MV-4-11 (cell line): ENCODE data around the gene KIF19.

Experiments
- DNase-seq: peaks from one replicate; lab custom pipeline; 2025; lab: John Stamatoyannopoulos, UW

KIF19 gene

DNA sequence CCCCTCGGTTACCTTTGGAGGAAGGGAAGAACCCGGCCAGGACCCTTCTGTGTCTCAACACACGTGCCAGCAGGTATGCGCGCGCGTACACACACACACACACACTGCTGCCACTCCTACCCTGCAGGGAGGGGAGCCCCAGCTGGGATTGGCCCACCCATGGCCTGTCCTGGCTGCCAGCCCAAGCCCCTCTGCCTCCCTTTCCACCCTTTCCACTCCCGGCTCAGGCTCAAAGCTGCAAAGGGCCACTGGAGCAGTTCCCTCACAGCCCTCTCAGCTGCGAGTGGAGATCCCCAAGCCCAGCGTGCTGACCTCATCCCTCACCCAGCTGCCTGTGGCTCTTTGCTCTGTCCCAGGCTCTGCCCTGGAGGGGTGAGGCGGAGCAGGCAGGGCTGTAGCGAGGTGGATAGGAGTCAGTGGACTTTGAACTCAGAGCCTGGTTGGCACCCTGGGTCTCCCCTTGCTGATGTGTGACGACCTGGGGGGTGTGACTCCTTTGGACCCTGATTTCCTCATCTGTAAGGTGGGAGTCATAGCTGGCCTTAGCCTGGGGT, 14.5 kb downstream of the KIF19 start:
- no peak for DNase-seq

GRCh38 chr17:74342224-74342623, 16.2 kb downstream of the KIF19 start:
- DNase-seq = no peak

DNA sequence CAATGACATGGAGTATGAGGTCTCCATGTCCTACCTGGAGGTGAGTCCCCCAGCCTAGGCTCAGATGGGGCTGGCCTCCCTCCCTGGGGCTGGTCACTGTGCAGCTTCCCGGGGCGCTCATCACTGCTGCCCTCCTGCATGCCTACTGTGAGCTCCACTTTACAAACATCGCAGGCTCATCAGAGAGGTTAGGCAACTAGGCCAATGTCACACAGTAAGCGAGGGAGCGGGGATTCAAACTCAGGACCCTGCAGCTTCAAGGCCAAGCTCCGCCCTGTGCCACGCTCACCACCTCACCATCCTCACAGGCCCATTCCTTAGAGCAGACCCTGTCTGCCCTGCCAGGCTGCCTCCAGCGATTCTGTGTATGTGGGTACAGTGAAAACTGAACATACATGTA, 17.1 kb downstream of the KIF19 start:
- no peak for DNase-seq

DNA sequence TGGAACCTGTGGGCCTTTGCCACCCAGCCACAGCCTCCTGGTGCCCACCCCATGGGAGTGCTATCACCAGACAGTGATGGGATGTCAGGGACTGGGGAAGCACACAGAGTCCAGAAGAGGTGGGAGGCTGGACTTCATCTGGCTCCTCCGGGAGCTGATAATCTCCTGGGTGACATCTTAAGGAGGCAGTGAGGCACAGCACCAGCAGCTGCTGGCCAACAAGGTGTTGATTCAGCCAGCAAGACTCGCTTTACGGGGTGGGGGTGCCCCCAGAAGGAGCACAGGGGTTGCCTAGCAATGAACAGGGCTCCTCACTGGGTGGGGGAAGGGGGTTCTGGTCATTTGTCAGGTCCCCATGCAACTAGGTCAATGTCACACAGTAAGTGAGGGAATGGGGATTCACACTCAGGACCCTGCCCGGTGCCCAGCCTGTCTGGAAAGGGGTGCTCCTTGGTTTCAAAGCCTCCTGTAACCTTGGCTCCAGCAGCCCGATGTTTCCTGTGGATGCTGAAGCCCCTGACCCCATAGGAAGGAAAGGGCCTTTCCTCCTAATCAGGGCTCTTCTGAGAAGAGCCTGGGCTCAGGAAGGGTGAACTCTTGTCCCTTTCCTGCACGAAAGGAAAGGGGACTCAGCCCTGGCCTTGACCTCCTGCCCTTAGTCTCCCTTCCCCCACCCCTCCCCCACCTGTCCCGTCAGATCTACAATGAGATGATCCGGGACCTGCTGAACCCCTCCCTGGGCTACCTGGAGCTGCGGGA, 17.7 kb downstream of the KIF19 start:
- no peak for DNase-seq

DNA sequence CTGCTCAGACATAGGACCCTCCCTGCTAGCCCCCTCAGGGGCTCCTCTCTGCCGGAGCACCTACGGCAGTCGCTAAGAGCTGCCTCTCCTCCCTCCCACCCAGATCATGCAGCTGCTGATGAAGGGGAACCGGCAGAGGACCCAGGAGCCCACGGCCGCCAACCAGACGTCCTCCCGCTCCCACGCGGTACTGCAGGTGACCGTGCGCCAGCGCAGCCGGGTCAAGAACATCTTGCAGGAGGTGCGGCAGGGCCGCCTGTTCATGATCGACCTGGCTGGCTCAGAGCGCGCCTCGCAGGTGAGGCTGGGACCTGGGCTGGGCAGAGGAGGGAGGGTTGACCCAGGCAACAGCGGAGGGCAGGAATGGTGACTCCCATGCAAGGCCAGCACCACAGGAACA, 18.6 kb downstream of the KIF19 start:
- no peak for DNase-seq

DNA sequence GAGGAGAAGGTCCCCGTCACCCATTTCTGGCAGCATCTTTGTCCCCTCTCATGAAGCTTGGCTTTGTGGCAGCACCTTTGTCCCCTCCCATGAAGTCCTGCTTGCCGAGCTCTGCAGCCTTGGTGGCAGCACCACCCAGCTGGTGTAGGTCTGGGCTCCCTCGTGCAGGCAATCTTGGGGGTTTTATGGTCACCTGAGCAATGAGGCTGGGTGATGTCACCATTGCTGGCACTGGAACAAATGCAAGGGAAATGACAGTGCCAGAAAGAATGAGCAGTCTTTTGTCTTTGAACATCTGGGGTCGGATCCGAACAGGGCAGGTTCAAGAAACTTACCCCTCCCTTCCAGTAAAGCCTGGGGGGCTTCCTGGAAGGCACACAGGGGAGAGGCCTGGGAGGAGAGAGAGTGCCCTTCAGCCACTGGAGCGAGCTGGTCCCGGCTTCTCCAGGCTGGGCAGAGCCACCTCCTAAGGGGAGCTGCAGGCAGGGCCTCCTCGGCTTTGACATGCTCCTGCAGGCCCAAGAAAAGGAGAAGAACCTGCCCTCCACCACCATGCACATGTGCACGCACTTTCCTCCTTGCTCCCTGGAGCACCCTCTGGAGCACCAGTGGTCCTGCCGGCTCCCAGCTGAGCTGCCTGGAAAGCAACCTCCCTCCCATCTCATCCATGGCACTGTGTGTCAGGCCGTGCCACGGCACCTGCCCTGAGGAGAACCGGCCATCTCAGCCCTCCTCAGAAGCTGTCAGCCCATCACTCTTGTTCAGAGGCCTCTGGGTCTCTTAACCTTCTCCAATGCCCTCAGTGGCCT, 19.6 kb downstream of the KIF19 start:
- DNase-seq = no peak

DNA sequence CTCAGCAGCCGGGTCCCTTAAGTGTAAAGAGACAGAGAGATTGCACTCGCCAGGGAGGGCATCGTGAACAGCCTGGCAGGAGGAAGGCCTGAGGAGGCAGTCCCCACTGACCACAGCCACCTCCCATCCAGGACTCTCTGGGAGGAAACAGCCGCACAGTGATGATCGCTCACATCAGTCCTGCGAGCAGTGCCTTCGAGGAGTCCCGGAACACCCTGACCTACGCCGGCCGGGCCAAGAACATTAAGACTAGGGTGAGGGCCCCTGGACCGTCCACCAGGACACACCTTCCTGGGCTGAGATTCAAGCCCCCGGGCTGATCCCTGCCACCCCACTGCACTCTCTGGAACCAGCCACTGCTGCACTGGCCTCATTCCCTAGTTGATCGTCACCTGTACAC, 21.6 kb downstream of the KIF19 start:
- no peak for DNase-seq

- DNase-seq = no peak
Measured at GRCh38 chr17:74349120-74349519, 23.1 kb downstream of the KIF19 start.

- no peak for DNase-seq
Measured at GRCh38 chr17:74350486-74350885, 24.5 kb downstream of the KIF19 start.

DNA sequence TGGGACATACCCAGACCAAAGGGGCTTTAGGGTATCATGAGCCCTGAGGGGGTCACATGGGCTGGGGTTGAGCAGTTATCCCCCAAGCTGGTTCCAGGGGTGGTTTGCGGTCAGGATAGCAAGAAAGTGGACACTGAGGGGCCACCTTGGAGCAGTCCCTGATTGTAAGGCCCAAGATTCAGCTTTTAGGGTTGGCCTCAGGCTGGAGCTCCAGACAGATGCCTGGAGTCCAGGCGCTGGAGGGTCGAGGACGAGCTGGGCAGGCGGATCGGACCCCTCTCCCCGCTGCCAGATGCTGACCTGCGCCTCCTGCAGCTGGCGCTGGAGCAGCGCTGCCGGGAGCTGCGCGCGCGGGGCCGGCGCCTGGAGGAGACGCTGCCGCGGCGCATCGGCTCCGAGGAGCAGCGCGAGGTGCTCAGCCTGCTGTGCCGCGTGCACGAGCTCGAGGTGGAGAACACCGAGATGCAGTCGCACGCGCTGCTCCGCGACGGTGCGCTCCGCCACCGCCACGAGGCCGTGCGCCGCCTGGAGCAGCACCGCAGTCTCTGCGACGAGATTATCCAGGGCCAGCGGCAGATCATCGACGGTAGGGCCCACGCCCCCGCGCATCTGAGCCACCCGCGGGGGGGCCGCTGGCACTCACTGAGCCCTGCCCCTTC, 25.7 kb downstream of the KIF19 start:
- DNase-seq = no peak

GRCh38 chr17:74353446-74354060, 27.5 kb downstream of the KIF19 start:
- no peak for DNase-seq

- peak; percentile 53 for DNase-seq
Measured at GRCh38 chr17:74354123-74354522, 28.1 kb downstream of the KIF19 start.

DNA sequence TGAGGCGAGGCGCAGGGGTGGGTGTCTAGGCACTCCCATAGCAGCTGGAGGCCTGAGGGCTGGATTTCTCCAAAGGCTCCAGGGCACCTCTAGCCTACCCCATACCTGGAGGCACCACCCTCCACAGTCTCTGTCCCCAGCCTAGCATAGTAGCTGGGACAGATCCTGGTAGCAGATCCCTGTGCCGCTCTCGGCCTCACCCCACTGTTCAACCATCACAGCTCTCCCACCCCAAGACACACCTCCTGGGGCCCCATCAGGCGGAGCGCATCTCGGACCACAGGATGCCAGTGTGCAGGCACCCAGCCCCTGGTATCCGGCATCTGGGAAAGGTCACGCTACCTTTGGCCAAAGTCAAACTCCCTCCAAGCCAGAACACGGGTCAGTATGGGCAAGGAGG, 28.5 kb downstream of the KIF19 start:
- no peak for DNase-seq

GRCh38 chr17:74355065-74355464, 29.0 kb downstream of the KIF19 start:
- no peak for DNase-seq

GRCh38 chr17:74356646-74357465, 30.8 kb downstream of the KIF19 start:
- no peak for DNase-seq

DNA sequence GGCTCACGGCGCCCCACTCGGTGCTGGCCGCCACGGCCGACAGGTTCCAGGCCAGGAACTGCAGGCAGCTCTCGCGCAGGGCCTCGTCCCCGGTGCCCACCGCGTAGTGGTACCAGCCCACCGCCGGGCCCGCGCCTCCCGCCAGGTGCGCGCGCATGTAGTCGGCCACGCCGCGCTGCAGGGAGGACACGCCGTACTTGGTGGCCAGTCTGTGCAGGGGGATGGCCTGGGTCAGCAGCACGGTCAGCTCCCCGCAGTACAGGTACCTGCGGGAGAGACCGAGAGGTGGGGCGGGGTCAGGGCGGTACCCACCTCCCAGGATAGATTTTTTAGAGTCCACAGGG, 31.4 kb downstream of the KIF19 start:
- no peak for DNase-seq

DNA sequence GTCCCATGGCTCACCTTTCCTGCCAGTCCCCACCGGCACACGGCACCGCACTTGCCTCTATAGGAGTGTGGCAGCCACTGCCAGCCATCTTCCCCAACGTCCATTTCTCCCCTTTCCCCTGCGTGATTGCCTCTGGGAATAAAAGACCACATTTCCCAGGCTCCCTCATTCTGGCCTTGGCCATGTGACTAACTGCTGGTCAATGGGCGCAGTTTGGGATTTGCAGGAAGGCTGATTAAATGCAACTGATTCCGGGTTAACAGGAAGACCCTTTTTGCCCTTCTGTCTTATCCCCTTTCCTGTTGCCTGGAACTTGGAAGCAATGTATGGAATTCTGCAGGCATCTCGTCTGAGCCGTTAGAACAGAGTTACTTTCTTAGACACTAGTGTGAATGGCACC, 32.7 kb downstream of the KIF19 start:
- no peak for DNase-seq

DNA sequence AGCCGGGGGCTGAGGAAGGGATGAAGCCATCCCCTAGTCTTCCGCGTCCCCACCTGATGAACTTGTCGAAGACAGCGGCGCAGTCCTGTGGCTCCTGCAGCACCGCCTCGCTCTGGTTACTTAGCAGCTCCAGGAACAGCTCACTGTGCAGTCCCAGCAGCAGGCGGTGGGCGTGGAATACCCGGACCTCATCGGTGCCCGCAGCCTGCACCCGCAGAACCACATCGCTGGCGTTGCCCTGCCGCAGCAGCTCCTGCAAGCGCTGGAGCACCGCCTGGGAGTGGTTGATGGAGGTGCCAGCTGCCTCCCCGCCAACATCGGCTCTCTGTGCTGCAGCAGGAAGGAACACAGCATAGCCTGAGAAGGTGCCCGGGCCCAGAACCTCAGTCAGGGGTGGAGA, 33.9 kb downstream of the KIF19 start:
- no peak for DNase-seq

DNA sequence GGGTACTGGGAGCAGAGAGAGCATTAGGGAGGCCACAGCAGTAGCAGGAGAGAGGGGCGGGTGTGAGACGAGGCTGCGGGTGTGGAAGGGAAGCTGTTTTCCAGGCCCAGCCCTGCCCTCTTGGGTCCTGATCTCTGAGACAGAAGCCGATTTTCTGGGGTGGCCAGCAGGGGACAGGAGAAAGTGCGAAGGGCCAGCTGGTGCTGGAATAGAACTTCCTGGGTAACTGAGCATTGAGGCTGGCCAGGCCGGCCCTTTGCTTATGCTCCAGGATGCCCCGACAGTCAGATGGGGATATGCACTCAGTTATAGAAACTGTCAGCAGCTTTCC, 34.8 kb downstream of the KIF19 start:
- DNase-seq = no peak

- no peak for DNase-seq
Measured at GRCh38 chr17:74361230-74362068, 35.4 kb downstream of the KIF19 start, which contains the start of gene BTBD17. TSS of gene BTBD17 (minus strand) at chr17:74361868. CDS start at chr17:74361819, 49 bp downstream.

DNA sequence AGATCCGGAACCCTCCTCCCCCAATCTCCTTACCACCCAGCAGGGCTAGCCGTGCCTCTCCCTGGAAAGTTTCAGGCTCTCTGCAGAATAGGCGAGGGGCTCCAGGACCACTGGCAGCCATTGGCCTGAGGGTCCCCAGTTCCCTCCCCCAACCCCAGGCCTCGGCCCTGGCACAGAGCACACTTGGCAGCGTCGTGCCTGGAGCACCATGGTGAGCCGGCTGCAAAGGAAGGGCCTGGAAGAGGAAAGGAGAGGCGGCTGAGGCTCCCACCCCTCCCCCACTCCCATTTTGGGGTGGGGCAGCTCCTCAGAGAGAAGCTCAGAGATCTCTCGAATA, 36.0 kb downstream of the KIF19 start:
- no peak for DNase-seq
